ENCODE results near the gene GPR180.

The GPR180 gene

GRCh38 chr13:94660695-94661326 is 59.2 kb downstream of the GPR180 start:
- Histone ChIP-seq H3K27ac (replicated peaks) (no peak overlapping the region), H3K4me3 (replicated peaks; ENCODE audit: insufficient read depth, low read length) (no peak overlapping the region), H3K27me3 (ENCODE audit: insufficient read depth, poor library complexity, severe bottlenecking) (peaks cover 40% of the 10 kb centered on the region)
- TF ChIP-seq CTCF (IDR thresholded peaks at IDR 0.05; ENCODE audit: insufficient read depth, low read length): no peak
- TF ChIP-seq REST (IDR thresholded peaks at IDR 0.05; ENCODE audit: insufficient replicate concordance, low read depth): no peak
- no peak for TF ChIP-seq GABPA (IDR thresholded peaks at IDR 0.05; ENCODE audit: low read depth)
- no peak for TF ChIP-seq SPI1 (IDR thresholded peaks at IDR 0.05; ENCODE audit: borderline replicate concordance, low read depth)
- TF ChIP-seq POLR2AphosphoS5 (IDR thresholded peaks at IDR 0.05; ENCODE audit: low read depth): no peak
- no peak for DNase-seq (ENCODE audit: low read depth in 1 of 2, low spot score in 1 of 2)

GRCh38 chr13:94661406-94661805 is 59.7 kb downstream of the GPR180 start:
- TF ChIP-seq SPI1 (IDR thresholded peaks at IDR 0.05; ENCODE audit: borderline replicate concordance, low read depth) (no peak), REST (IDR thresholded peaks at IDR 0.05; ENCODE audit: insufficient replicate concordance, low read depth) (no peak), GABPA (IDR thresholded peaks at IDR 0.05; ENCODE audit: low read depth) (no peak), CTCF (IDR thresholded peaks at IDR 0.05; ENCODE audit: insufficient read depth, low read length) (no peak), POLR2AphosphoS5 (IDR thresholded peaks at IDR 0.05; ENCODE audit: low read depth) (no peak)
- Histone ChIP-seq H3K4me3 (replicated peaks; ENCODE audit: insufficient read depth, low read length) (no peak overlapping the region), H3K27ac (replicated peaks) (no peak overlapping the region), H3K27me3 (ENCODE audit: insufficient read depth, poor library complexity, severe bottlenecking) (peaks cover 40% of the 10 kb centered on the region)
- DNase-seq (ENCODE audit: low read depth in 1 of 2, low spot score in 1 of 2): no peak

GRCh38 chr13:94662274-94662945 is 60.8 kb downstream of the GPR180 start:
- H3K27me3 ChIP-seq (ENCODE audit: insufficient read depth, poor library complexity, severe bottlenecking): peaks cover 40% of the 10 kb centered on the region
- no peak for DNase-seq (ENCODE audit: low read depth in 1 of 2, low spot score in 1 of 2)
- TF ChIP-seq REST (IDR thresholded peaks at IDR 0.05; ENCODE audit: insufficient replicate concordance, low read depth) (no peak), GABPA (IDR thresholded peaks at IDR 0.05; ENCODE audit: low read depth) (no peak), CTCF (IDR thresholded peaks at IDR 0.05; ENCODE audit: insufficient read depth, low read length) (no peak), POLR2AphosphoS5 (IDR thresholded peaks at IDR 0.05; ENCODE audit: low read depth) (no peak), SPI1 (IDR thresholded peaks at IDR 0.05; ENCODE audit: borderline replicate concordance, low read depth) (no peak)
- H3K27ac ChIP-seq (replicated peaks): no peak overlapping the region
- H3K4me3 ChIP-seq (replicated peaks; ENCODE audit: insufficient read depth, low read length): no peak overlapping the region

Measured in HL-60 (cell line).